Neural progenitor cell (in vitro differentiated cells): Measurements from ENCODE around the gene SLC2A10. TPM values are rescaled to one million over a fixed set of nuclear protein-coding genes. Genes with fewer than 3 reads are reported as not detected.

Experiments used
- DNase-seq: peaks from one replicate; pipeline ENCODE4 v3.0.0-alpha.2; 2016; ENCODE audit warnings: low spot score
- H2AFZ ChIP-seq: fragments of 200-600 bp; sonication (generic); replicated peaks from 2 replicates; pipeline ENCODE4 v1.6.1; 2016; ENCODE audit warnings: antibody characterized with exemption
- H3F3A ChIP-seq: fragments of 200-600 bp; sonication (generic); 2 replicates; pipeline ENCODE4 v1.6.1; 2016; ENCODE audit warnings: antibody characterized with exemption, low read depth
- H3K27ac ChIP-seq: fragments of 200-600 bp; sonication (generic); 2 replicates; pipeline ENCODE4 v1.5.1; 2016; ENCODE audit warnings: mild to moderate bottlenecking
- H3K27me3 ChIP-seq: fragments of 200-600 bp; sonication (generic); 2 replicates; pipeline ENCODE4 v1.6.1; 2016; ENCODE audit warnings: mild to moderate bottlenecking, moderate library complexity
- H3K36me3 ChIP-seq: fragments of 200-600 bp; sonication (generic); 2 replicates; pipeline ENCODE4 v1.5.1; 2016
- H3K4me1 ChIP-seq: fragments of 200-600 bp; sonication (generic); 2 replicates; pipeline ENCODE4 v1.6.1; 2016; ENCODE audit warnings: mixed run types
- H3K4me2 ChIP-seq: fragments of 200-600 bp; sonication (generic); 2 replicates; pipeline ENCODE4 v1.6.1; 2016
- H3K4me3 ChIP-seq: fragments of 200-600 bp; sonication (generic); 2 replicates; pipeline ENCODE4 v1.5.1; 2016
- H3K79me2 ChIP-seq: fragments of 200-600 bp; sonication (generic); 2 replicates; pipeline ENCODE4 v1.6.1; 2016; ENCODE audit warnings: low read depth
- H3K9ac ChIP-seq: fragments of 200-600 bp; sonication (generic); 2 replicates; pipeline ENCODE4 v1.6.1; 2016
- H3K9me3 ChIP-seq: fragments of 200-600 bp; sonication (generic); 2 replicates; pipeline ENCODE4 v1.5.1; 2016; ENCODE audit warnings: low read depth
- H4K20me1 ChIP-seq: fragments of 200-600 bp; sonication (generic); 2 replicates; pipeline ENCODE4 v1.6.1; 2016; ENCODE audit warnings: low read depth
- H3K27ac Mint-ChIP-seq: 3 replicates; pipeline ENCODE4 v1.8.0; 2021; ENCODE audit warnings: mixed read lengths
- H3K27me3 Mint-ChIP-seq: 2 replicates; pipeline ENCODE4 v1.8.0; 2022; ENCODE audit warnings: low read depth, mild to moderate bottlenecking, inconsistent platforms, moderate library complexity, mixed read lengths; ENCODE audit not compliant: insufficient read depth
- H3K36me3 Mint-ChIP-seq: 3 replicates; pipeline ENCODE4 v1.8.0; 2021; ENCODE audit warnings: mixed read lengths
- H3K4me1 Mint-ChIP-seq: 3 replicates; pipeline ENCODE4 v1.8.0; 2021; ENCODE audit warnings: mixed read lengths
- H3K4me3 Mint-ChIP-seq: 3 replicates; pipeline ENCODE4 v1.8.0; 2021; ENCODE audit warnings: mild to moderate bottlenecking, moderate library complexity, mixed read lengths
- H3K9me3 Mint-ChIP-seq: 3 replicates; pipeline ENCODE4 v1.8.0; 2020; ENCODE audit warnings: mixed read lengths
- CTCF ChIP-seq: fragments of 200-600 bp; sonication (generic); IDR thresholded peaks from 2 replicates; pipeline ENCODE4 v1.5.1; 2017; ENCODE audit warnings: antibody characterized with exemption, mild to moderate bottlenecking
- EZH2 ChIP-seq: fragments of 200-600 bp; sonication (generic); IDR thresholded peaks from 2 replicates; pipeline ENCODE4 v1.6.1; 2017; ENCODE audit warnings: antibody characterized with exemption, mild to moderate bottlenecking, moderate library complexity
- EZH2phosphoT487 ChIP-seq: fragments of 200-600 bp; sonication (generic); IDR thresholded peaks from 2 replicates; pipeline ENCODE4 v1.6.1; 2017; ENCODE audit warnings: antibody characterized with exemption
- total RNA-seq: library from RNA; depleted of rRNA; stranded (reverse); fragments of >200 nt; gene quantifications from 2 replicates; pipeline ENCODE4 v1.2.3, GENCODE V29; 2015; ENCODE audit warnings: low replicate concordance

Gene SLC2A10
- total RNA-seq, 1 donor from 2014 or later: 9.6 TPM

- Mint-ChIP-seq H3K9me3 (no peaks in the 10 kb centered on the region), H3K4me1 (peaks cover 11% of the 10 kb centered on the region), H3K27me3 (peaks cover 18% of the 10 kb centered on the region), H3K36me3 (no peaks in the 10 kb centered on the region), H3K27ac (no peak overlapping the region), H3K4me3 (no peak overlapping the region)
- Histone ChIP-seq H3K9me3 (no peaks in the 10 kb centered on the region), H3K4me1 (peaks cover 10% of the 10 kb centered on the region), H3K27ac (no peak overlapping the region), H3F3A (no peaks in the 10 kb centered on the region), H3K27me3 (no peaks in the 10 kb centered on the region), H3K9ac (no peak overlapping the region), H3K36me3 (no peaks in the 10 kb centered on the region), H3K79me2 (no peaks in the 10 kb centered on the region), H4K20me1 (no peaks in the 10 kb centered on the region), H3K4me2 (no peak overlapping the region), H2AFZ (no peak overlapping the region), H3K4me3 (no peak overlapping the region)
- TF ChIP-seq EZH2 (no peak), EZH2phosphoT487 (no peak), CTCF (no peak)
- DNase-seq: no peak
Measured at GRCh38 chr20:46770330-46771194, 61.1 kb downstream of the SLC2A10 start.

GRCh38 chr20:46771195-46771588 is 61.7 kb downstream of the SLC2A10 start:
- peaks cover 1% of the 10 kb centered on the region for H3K9me3 Mint-ChIP-seq
- H3K36me3 Mint-ChIP-seq: no peaks in the 10 kb centered on the region
- no peak overlapping the region for H3K4me2 ChIP-seq
- peaks cover 17% of the 10 kb centered on the region for H3K27me3 Mint-ChIP-seq
- H4K20me1 ChIP-seq: no peaks in the 10 kb centered on the region
- H3K27ac ChIP-seq: no peak overlapping the region
- no peaks in the 10 kb centered on the region for H3F3A ChIP-seq
- H3K79me2 ChIP-seq: no peaks in the 10 kb centered on the region
- no peaks in the 10 kb centered on the region for H3K27me3 ChIP-seq
- H2AFZ ChIP-seq: no peak overlapping the region
- TF ChIP-seq CTCF: no peak
- no peak for TF ChIP-seq EZH2
- TF ChIP-seq EZH2phosphoT487: no peak
- H3K4me1 ChIP-seq: peaks cover 10% of the 10 kb centered on the region
- peaks cover 17% of the 10 kb centered on the region for H3K4me1 Mint-ChIP-seq
- H3K36me3 ChIP-seq: no peaks in the 10 kb centered on the region
- no peak overlapping the region for H3K27ac Mint-ChIP-seq
- H3K4me3 ChIP-seq: no peak overlapping the region
- H3K9ac ChIP-seq: no peak overlapping the region
- H3K4me3 Mint-ChIP-seq: no peak overlapping the region
- no peak for DNase-seq
- no peaks in the 10 kb centered on the region for H3K9me3 ChIP-seq

- Histone ChIP-seq H4K20me1 (no peaks in the 10 kb centered on the region), H3K36me3 (no peaks in the 10 kb centered on the region), H3F3A (no peaks in the 10 kb centered on the region), H3K9ac (no peak overlapping the region), H3K9me3 (no peaks in the 10 kb centered on the region), H3K27ac (no peak overlapping the region), H3K27me3 (no peaks in the 10 kb centered on the region), H2AFZ (no peak overlapping the region), H3K79me2 (no peaks in the 10 kb centered on the region), H3K4me3 (no peak overlapping the region), H3K4me2 (no peak overlapping the region), H3K4me1 (peaks cover 15% of the 10 kb centered on the region)
- Mint-ChIP-seq H3K27me3 (peaks cover 22% of the 10 kb centered on the region), H3K9me3 (peaks cover 3% of the 10 kb centered on the region), H3K4me3 (no peak overlapping the region), H3K27ac (no peak overlapping the region), H3K4me1 (peaks cover 22% of the 10 kb centered on the region), H3K36me3 (no peaks in the 10 kb centered on the region)
- DNase-seq: peak; percentile 34
- peak; percentile 40 for TF ChIP-seq CTCF
- no peak for TF ChIP-seq EZH2phosphoT487
Measured at GRCh38 chr20:46772901-46773300, 63.5 kb downstream of the SLC2A10 start.
